GM19043 (cell line): ENCODE results near the gene CAMTA1.

Source experiments
- ATAC-seq: cut with Tn5 transposase; IDR thresholded peaks from one replicate; pipeline ENCODE4 v1.9.1; 2021; ENCODE audit warnings: low read depth; ENCODE audit not compliant: unreplicated experiment

Gene CAMTA1

DNA sequence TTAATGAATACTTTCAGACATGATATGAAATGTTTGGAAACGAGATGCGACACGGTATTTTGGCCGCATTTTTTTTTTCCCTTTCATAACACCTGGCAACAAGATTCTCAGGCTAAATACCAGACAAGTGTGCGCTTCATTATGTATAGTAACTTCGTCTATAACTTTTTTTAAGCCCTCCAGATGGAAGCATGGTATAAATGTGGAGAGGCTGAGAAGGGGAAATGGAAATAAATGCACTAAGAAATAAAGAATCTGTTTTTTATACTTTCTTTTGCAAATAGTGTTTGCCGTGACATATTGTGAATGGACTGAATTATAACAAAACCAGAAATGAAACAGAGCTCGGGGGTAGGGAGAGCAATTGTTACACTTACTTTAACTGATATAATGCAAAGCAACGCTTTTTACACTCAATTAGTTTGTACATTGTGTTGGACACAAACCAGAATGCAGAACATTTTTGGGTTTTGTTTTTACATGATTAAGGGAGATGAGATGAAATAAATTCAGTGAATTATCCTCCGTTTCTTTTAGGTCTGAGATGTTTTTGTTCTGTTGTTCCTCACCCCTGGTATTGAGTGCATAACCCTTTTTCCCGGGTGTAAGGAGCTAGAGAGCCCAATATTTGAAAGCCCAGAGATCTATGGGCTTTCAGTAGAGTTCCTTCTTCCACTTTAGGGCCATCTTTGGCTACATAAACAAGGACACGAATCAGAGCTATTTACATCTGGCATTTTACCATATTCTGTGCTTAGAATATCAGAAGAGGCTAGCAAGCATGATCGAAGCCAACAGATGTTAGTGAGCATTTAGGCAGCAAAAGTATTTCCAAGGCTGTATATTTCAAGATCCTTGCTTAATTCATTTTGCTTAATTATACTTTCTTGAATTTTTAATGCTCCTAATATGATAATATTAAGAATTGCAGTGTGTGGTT is 478.0 kb downstream of the CAMTA1 start:
- ATAC-seq = no peak

DNA sequence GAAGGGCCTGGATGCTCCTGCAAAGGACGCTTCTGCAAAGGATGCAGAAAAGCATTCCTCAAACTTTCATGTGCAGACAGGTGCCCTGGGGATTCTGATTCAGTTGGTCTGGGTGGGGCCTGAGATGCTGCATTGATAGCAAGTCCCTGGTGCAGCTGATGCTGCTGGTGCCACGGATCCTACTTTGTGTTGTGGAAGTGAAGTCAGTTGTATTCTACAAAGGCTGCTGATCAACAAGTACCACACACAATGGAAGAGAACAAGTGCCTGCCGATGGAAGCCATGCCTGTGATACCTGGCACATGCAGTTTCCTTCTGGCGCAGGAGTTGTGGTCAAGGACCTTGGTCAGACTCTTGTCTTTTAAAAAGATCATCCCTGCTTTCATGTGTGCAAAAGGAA is 478.8 kb downstream of the CAMTA1 start:
- no peak for ATAC-seq

GRCh38 chr1:7265771-7266371 is 480.6 kb downstream of the CAMTA1 start:
- no peak for ATAC-seq

DNA sequence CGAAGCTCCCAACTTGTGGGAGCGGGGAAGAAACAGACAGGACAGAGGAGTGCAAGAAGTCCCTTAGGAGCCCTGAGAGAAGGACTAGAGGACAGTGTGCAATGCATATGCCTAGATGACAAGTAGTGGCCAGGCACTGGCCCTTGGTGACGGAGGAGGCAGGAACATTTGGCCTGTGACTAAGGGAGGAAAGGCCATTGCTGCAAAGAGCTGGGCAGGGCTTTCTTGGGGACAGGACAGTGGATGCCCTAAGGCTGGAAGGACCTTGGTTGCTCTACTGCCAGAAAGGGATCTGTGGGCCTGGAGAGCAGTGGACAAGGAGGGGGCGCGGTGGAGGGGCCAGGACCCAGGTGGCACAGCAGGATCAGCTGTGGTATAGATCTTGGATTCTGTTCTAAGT is 481.3 kb downstream of the CAMTA1 start:
- ATAC-seq = no peak

- no peak for ATAC-seq
Measured at GRCh38 chr1:7267493-7267892, 482.2 kb downstream of the CAMTA1 start.

- ATAC-seq = no peak
Measured at GRCh38 chr1:7268983-7269382, 483.7 kb downstream of the CAMTA1 start.

- ATAC-seq = no peak
Measured at GRCh38 chr1:7269525-7269924, 484.3 kb downstream of the CAMTA1 start.

DNA sequence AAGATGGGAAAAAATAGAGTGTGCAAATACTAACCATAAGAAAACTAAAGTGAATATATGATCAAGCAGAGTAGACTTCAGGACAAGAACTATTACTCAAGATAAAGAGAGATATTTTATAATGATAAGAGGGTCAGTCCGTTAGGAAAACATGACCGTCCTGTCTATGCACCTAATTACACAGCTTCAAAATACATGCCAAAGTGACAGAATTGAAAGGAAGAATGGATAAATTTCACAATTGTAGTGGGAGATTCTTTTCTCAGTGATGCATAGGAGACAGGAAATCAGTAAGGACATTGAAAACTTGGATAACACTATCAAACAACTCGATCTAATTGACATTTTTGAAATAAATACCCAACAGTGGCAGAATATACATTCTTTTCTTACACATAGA is 489.0 kb downstream of the CAMTA1 start:
- ATAC-seq = no peak

GRCh38 chr1:7278045-7278444 is 492.8 kb downstream of the CAMTA1 start:
- no peak for ATAC-seq

GRCh38 chr1:7278827-7279765 is 493.8 kb downstream of the CAMTA1 start:
- ATAC-seq = no peak

GRCh38 chr1:7279769-7280168 is 494.5 kb downstream of the CAMTA1 start:
- ATAC-seq = no peak

- no peak for ATAC-seq
Measured at GRCh38 chr1:7280347-7280960, 495.2 kb downstream of the CAMTA1 start.

GRCh38 chr1:7281821-7282220 is 496.6 kb downstream of the CAMTA1 start:
- no peak for ATAC-seq

DNA sequence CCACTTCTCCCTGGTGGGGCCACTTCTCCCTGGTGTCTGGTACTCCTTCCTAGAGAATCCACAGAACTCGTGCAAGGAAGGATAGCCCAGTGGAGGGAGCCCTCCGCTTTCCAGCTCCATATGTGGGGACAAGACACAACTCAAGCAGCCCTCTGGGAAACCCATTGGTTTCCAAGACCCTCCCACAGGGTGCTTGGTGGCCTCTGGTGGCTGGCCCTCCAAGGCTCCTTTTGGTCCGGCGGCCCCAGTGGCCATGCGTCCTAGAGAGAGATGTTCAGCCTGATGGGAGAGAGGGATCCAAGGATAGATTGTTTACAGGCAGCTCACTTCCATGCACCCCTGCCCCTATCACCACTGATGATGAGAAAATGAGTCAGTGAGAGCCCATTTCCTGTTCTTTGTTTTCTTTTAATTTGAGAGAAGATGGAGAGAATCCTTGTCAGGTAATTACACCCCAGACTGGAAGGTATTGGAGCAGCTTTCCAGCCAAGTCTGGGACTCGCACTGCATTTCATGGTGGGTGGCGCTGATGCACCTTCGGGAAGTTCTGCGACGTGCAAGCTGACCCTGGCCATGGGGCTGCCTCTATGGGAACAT is 499.7 kb downstream of the CAMTA1 start:
- no peak for ATAC-seq

GRCh38 chr1:7285856-7286454 is 500.7 kb downstream of the CAMTA1 start:
- no peak for ATAC-seq

GRCh38 chr1:7287013-7287412 is 501.8 kb downstream of the CAMTA1 start:
- ATAC-seq = no peak

DNA sequence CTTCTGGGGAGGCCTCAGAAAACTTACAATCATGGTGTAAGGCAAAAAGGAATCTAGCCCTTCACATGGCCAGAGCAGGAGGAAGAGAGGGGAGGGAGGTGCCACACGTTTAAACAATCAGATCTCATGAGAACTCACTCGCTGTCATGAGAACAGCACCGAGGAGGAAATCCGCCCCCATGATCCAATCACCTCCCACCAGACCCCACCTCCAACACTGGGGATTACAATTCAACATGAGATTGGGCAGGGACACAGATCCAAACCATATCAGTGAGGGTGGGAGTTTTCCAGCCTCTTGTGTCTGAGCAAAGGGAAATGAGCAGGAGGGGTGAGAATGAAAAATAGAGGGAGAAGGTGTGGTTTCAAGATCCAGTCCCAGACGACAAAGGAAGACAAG is 503.7 kb downstream of the CAMTA1 start:
- ATAC-seq = no peak

DNA sequence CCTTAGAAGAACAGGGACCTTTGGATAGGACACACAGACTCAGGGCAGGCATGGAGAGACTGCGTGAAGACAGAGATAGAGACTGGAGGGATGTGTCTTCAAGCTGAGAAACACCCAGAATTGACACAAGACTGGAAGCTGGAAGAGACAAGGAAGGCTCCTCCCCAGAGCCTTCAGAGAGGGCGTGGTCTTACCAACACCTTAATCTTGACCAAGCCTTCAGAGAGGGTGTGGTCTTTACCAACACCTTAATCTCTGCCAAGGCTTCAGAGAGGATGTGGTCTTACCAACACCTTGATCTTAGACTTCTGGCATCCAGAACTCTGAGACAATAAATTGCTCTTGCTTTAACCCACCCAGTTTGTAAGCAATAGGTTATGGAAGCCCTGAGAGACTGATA is 504.4 kb downstream of the CAMTA1 start:
- no peak for ATAC-seq
